ENCODE measurements around the gene NFKB2. TPM values are rescaled to one million over a fixed set of nuclear protein-coding genes. Genes with fewer than 3 reads are reported as not detected.

NFKB2 gene
- total RNA-seq, 1 donor from 2014 or later: 52.4 TPM

DNA sequence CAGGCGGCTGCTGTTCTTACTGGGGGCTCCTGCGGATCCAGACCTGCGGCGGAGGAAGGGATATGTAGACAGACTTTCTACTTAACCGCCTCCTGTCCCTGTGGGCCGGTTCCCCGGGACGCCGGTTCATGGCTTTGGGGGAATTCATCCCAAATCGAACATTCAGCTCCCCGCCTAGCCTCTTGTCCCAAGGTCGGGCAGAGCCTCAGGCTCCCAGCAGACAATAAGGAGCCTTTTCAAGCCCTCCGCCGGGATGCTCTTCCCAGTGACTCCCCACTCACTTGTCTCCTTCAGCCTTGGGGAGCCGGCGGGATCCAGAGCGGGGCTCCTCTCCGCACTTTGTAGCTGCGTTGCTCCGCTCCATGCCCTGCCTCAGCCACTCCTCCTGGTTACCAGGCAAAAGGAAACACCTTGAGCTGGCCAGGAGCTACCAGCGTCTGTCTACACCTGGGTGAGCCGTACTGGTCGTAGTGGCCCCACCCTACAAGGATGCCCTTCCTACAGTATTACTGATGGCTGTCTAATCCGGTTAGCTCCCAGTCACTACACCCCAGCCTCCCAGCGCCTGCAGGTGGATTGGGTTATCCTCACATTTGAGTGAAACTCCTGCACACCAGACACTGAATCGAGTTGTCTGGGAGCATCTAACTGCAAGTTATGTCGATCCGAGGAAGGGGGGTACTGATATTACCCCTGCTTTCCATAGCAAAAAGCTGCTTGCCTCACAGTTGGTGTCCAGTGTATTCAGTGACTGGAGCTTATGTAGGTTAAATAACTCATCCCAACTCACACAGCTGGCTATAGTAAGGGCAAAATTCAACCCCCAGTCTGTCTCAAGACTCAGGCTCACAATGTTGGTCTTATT lies 55.8 kb downstream of the NFKB2 start, which contains the start of gene C10orf95:
Gene C10orf95 (minus strand): TSS at position 439 of the 865 bp plus-strand sequence. CDS start 450 bp downstream, outside the sequence.
- DNase-seq (ENCODE audit: low read depth): no peak

Other genes starting within 250 kb of the NFKB2 start
- 36.5 and 57.6 TPM in 2 replicates for gene NOLC1, start 243.3 kb upstream of the NFKB2 start, total RNA-seq
- gene ELOVL3, start 169.4 kb upstream of the NFKB2 start, total RNA-seq: 0.69 and 1.3 TPM in 2 replicates
- 1.7 and 2.2 TPM in 2 replicates for gene PITX3, start 154.2 kb upstream of the NFKB2 start, total RNA-seq
- 22.4 and 90.0 TPM in 2 replicates for gene GBF1, start 150.2 kb upstream of the NFKB2 start, total RNA-seq
- gene PSD, start 23.1 kb downstream of the NFKB2 start, total RNA-seq: 0.17 and 3.5 TPM in 2 replicates
- gene FBXL15, start 25.1 kb downstream of the NFKB2 start, total RNA-seq: 12.7 and 15.1 TPM in 2 replicates
- gene CUEDC2, start 36.9 kb downstream of the NFKB2 start, total RNA-seq: 49.5 and 50.0 TPM in 2 replicates
- 0.25 and 1.6 TPM in 2 replicates for gene C10orf95, start 55.8 kb downstream of the NFKB2 start, total RNA-seq
- gene ACTR1A, start 107.0 kb downstream of the NFKB2 start, total RNA-seq: 145 and 168 TPM in 2 replicates
- 0.69 and 8.1 TPM in 2 replicates for gene SUFU, start 108.3 kb downstream of the NFKB2 start, total RNA-seq
- gene TRIM8, start 248.8 kb downstream of the NFKB2 start, total RNA-seq: 47.2 and 146 TPM in 2 replicates